Epithelial cell of proximal tubule (primary cell): ENCODE results near the gene GALNT9. TPM values are rescaled to one million over a fixed set of nuclear protein-coding genes. Genes with fewer than 3 reads are reported as not detected.

Experiments used
- DNase-seq: peaks from one replicate; pipeline ENCODE4 v3.0.0-alpha.2; 2011; ENCODE audit warnings: low read depth
- H3K4me3 ChIP-seq: 2 replicates; pipeline ENCODE4 v1.5.1; 2011; ENCODE audit warnings: low read depth, mild to moderate bottlenecking, low read length
- total RNA-seq: library from RNA; depleted of rRNA; stranded (reverse); fragments of >200 nt; gene quantifications from 2 replicates; pipeline ENCODE4 v1.2.3, GENCODE V29; 2015
- TF ChIP-seq, protein P1 (sequence below): conservative IDR thresholded peaks from 2 replicates; pipeline ENCODE4 v1.5.1; 2012; ENCODE audit warnings: low read depth, mild to moderate bottlenecking, low read length

The GALNT9 gene
- total RNA-seq, 1 donor from 2014 or later, result not detected

DNA sequence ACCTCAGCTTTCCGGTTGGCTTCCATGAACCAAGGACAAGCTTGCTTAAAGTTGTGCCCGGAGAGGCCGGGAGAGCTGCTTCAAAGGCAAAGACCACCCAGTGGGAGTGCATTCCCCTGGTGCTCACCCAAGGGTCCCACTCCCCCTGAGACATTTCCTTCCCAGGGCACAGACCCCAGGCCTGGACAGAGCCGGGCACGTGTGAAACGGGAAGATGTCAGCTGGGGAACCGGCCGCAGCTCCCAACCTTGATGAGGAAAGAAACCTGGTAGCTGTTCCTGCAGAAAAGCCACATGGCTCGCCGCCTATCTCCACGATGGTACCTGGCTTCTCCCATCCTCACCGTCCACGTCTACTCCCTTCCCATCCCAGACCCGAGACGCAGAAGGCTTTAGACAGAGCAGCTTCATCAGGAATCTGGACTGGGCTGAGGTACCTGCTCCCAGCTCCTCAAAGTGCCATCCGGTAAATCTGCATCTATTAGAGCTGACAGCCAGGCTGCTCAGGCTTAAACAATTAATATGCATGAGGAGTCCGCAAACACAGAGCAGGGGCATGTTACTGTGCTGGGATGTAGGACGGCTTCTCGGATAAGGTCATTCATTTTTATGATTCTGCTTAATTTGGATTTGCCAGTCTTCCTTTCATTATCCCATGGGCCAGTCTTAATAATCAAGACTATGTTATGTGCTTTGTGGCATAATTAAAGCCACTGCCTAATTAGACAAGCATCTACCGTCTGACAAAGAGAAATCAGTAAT is 53.1 kb downstream of the GALNT9 start:
- DNase-seq, result no peak
- TF ChIP-seq, protein P1, sequence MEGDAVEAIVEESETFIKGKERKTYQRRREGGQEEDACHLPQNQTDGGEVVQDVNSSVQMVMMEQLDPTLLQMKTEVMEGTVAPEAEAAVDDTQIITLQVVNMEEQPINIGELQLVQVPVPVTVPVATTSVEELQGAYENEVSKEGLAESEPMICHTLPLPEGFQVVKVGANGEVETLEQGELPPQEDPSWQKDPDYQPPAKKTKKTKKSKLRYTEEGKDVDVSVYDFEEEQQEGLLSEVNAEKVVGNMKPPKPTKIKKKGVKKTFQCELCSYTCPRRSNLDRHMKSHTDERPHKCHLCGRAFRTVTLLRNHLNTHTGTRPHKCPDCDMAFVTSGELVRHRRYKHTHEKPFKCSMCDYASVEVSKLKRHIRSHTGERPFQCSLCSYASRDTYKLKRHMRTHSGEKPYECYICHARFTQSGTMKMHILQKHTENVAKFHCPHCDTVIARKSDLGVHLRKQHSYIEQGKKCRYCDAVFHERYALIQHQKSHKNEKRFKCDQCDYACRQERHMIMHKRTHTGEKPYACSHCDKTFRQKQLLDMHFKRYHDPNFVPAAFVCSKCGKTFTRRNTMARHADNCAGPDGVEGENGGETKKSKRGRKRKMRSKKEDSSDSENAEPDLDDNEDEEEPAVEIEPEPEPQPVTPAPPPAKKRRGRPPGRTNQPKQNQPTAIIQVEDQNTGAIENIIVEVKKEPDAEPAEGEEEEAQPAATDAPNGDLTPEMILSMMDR, result no peak
- H3K4me3 ChIP-seq, result no peak overlapping the region

DNA sequence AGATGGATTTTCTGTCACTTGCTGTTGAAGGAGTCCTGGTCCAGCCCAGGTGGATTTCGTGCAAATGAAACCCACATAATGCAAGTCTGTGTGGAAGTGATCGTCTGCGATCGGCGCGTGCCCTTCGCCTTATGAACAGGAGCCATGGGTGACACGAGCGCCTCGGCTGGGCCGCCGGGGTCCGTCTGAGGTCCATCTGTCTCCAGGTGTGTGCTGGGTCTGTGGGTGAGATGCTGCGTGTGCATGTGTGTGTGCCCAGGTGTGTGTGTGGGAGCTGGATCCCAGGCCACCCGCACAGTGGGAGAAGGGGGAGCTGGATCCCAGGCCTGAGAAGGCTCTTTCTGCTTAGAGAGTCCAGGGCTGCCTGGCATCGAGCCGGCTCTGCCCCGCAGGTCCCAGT is 53.8 kb downstream of the GALNT9 start:
- no peak overlapping the region for H3K4me3 ChIP-seq
- no peak for DNase-seq
- TF ChIP-seq, protein P1, result no peak

GRCh38 chr12:132275110-132275531 is 54.3 kb downstream of the GALNT9 start:
- H3K4me3 ChIP-seq, result no peak overlapping the region
- DNase-seq, result no peak
- TF ChIP-seq, protein P1, result no peak

DNA sequence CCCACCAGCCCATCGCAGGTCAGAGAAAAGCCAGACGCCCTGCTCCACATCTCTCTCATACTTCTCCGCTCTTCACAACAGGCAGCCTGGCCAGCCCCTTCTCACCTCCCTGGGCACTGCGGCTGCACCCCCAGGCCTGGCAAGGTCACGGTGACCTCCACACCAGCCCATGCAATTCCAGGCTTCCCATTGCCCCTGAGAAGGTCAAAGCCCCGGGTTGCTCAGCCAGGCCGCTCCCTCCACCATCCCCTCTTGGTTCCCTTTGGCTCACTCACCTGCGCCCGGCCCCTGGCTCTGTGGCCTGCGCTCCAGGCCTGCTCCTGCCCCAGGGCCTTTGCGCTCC is 55.4 kb downstream of the GALNT9 start:
- DNase-seq, result no peak
- no peak overlapping the region for H3K4me3 ChIP-seq
- TF ChIP-seq, protein P1, result no peak

GRCh38 chr12:132272711-132273110 is 56.7 kb downstream of the GALNT9 start:
- no peak for DNase-seq
- no peak overlapping the region for H3K4me3 ChIP-seq
- TF ChIP-seq, protein P1, result no peak

DNA sequence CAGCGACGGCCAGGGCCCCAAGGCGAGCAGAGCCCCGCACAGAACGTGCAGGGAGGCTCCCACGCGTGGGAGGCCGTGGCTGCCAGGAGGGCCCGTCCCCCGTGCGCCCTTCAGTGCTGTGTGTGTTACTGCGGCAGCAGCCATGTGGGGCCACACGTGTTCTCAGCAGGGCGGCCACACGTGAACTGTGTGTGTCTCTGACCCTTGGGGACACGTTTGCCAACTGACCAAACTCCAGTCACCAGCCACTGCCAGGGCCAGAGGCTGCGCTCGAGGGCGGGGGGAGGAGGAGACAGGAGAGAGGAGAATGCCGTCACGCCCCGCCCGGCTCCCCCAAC is 57.7 kb downstream of the GALNT9 start:
- H3K4me3 ChIP-seq, result no peak overlapping the region
- TF ChIP-seq, protein P1, result no peak
- no peak for DNase-seq
